HG02885 (cell line): ENCODE measurements around the gene ZNF473.

Source experiments
- ATAC-seq: cut with Tn5 transposase; IDR thresholded peaks from one replicate; pipeline ENCODE4 v1.9.1; 2021; ENCODE audit warnings: mild to moderate bottlenecking; ENCODE audit not compliant: unreplicated experiment, poor library complexity

The ZNF473 gene

DNA sequence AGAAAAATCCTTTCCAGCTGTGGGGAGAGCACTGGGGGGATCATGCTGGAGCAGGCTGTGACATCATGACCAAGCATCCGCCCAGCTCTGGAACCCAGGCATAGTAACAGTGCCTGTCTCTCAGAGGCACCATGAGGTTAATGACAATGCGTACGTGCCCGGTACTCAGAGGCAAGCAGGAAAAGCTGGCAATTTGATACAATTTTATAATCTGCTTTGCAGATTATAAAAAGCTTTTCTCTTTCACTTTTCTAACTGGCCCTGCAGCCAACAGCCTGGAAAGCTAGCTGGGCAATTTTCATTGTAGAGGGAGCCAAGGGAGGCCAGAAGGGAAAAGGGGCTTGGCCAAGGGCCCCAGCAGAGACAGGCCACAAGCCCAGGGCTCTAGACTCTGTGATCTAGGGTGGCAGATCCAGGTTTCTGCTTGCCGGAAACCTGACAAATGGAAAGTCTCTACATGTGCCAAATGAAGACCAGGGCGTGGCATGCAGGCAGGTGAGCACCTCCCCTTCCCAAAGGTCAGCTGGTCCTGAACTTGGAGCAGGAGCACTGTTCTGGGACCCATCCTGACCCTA is 23.3 kb upstream of the ZNF473 start:
- ATAC-seq = no peak

DNA sequence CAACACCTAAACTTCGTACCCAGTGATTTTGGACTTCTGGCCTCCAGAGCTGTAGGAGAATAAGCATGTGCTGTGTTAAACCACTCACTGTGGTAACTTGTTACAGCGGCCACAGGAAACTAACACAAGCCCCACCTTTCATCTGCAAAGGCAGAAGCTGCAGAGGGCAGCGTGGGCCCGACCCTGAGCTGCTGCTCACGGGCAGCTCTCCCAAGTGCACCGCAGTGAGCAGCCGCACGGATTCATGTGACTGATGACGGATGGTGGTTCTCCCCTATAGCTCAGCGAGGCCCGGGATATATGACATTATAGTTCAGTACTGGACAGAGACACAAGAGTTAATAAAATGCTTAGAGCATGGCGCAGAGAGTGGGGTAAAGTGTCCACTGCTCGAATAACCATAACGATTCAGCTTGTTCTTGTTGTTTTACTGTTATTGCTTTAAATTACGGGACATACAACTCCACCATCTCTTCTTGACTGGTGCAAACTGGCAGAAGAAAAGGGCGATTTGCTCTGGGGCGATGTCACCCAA is 22.5 kb upstream of the ZNF473 start:
- ATAC-seq = no peak

GRCh38 chr19:50003810-50004419 is 21.9 kb upstream of the ZNF473 start:
- no peak for ATAC-seq

DNA sequence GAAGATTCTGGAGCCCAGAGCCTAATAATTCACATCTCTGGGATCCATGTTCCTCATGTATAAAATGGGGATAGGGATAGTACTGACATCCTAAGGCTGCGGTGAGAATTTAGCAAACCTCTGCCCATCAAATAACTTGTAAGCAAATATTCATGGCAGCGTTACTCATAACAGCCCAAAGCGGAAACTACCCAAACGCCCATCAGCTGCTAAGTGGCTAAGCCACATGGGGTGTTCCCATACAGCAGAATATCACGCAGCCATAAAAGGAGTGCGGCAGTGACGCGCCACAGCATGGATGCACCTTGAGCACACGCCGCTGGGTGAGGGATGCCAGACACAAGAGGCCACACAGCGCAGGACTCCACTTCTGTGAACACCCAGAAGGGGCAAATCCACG is 20.4 kb upstream of the ZNF473 start:
- no peak for ATAC-seq

- ATAC-seq = no peak
These were observed 18.6 kb upstream of the ZNF473 start for GRCh38 chr19:50007170-50007569.

DNA sequence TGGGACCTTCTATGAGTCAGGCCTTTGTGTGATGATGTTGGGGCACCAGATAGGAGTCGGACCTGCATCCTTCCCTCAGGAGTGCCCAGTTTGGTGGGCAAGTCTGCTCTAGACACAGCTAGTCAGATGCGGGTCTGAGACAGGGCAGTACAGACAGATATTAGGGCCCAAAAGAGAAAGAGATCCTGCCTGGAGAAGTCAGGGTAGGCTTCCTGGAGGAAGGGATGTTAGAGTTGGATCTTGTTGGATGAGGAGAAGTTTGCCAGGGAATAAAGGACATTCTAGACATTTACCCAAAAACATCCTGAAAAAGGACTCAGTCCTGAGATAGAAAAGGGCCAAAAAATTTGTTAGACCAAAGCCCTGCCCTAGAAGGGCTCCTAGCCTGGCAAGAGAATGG is 17.9 kb upstream of the ZNF473 start:
- ATAC-seq = no peak

DNA sequence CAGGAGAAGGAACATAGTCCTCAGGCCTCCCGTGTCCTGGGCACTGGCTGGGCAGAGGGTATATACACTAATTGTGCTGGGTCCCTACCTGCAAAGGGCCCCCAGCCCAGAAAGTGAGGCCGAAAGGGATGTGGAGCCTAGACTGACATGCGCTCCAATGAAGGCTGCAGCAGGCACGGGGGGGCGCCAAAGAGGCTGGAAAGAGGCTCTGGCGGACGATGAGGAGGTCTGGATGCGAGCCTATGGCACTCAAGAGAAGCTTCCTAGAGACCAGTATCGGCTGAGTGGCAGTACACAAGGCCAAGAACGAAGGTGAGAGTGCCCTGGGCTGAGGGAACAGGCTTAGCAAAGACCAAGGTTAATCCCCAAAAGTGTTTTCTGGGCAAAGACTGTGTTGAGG is 17.3 kb upstream of the ZNF473 start:
- no peak for ATAC-seq

- no peak for ATAC-seq
These were observed 9.5 kb upstream of the ZNF473 start for GRCh38 chr19:50016225-50016807.

- no peak for ATAC-seq
These were observed 5.3 kb upstream of the ZNF473 start for GRCh38 chr19:50020481-50020880.

DNA sequence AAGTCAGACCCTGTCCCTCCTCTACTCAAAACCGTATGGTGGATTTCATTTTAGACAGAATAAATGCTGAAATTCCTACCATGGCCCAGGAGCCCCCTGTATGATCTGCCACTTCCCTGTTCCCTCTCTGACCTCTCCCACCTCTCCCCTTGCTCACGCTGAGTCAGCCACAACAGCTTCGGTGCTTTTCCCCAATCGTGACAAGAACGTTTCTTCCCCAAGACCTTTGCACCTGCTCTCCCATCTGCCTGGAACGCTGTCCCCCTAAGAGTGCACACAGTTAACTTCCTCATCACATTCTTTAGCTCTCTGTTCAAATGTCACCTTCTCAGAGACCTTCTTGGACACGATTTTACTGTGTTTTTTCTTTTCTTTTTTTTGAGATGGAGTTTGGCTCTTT is 3.0 kb upstream of the ZNF473 start:
- ATAC-seq = no peak

DNA sequence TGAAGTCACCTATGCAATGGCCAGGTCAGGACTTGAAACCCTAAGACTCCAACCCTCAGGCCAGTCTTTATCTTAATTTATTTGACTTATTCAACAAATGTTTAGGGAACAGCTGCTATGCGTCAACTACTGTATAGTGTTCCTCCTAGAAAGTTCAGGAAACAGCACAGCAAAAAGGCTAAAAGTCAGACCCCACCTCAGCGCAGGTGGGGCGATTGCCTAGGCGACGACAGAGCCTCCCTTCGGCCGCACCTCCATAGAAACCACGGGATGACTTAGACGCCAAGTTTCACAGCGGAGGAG is 1.1 kb upstream of the ZNF473 start:
- ATAC-seq = peak; percentile 2

DNA sequence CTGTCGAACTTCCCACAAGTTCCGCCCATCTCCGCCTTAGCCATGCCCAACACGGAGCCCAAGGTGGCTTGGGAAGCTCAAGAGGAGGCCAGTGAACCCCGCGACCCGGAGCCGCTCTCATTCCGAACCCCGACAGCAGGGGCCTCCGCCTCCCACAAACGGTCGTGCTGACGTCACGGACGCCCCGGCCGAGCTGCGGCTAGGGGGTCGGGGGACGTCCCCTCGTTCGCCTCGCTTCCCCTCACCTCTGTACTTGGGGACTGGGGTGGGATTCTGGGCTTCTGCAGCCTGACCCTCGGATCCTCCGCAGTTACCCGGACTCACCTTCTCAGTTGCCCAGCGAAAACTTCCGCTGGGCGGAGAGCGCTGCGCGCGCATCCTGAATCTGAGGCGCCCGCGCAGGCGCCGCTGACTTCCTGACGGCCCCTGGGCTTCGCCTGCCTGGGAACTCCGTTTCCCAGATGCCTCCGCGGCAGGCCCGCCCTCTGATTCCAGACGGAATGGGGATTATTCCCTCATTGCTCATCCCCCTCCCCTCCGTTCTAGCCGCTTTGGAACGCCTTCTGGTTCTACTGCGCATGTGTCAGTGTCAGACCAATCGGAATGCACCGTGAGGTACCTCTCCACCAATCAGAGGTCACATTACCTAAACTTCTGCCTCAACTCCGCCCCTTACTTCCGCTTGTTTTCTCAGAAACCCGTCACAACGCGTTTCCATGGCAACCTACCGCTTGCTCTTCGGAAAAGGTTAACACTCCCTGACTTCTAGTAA is 597 bp upstream of the ZNF473 start, which contains the start of gene VRK3:
VRK3 (minus strand) TSS at position 351 of the 772 bp plus-strand sequence. CDS start 9,210 bp downstream, outside the sequence.
- ATAC-seq = peak; percentile 84

DNA sequence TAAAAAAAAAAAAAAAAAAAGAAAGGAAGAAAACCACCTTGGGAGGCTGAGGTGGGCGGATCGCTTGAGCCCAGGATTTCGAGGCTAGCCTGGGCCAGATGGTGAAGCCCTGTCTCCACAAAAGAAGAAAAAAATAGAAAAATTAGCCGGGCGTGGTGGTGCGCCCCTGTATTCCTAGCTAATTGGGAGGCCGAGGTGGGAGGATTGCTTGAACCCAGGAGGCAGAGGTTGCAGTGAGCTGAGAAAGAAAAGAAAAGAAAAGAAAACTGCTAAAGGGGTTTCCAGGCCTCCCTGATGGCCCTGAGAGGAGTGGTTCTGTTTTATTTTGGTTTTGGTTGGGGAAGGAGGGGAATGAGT is 723 bp downstream of the ZNF473 start:
- ATAC-seq = no peak

- ATAC-seq = no peak
These were observed 4.4 kb downstream of the ZNF473 start for GRCh38 chr19:50030225-50030624.

DNA sequence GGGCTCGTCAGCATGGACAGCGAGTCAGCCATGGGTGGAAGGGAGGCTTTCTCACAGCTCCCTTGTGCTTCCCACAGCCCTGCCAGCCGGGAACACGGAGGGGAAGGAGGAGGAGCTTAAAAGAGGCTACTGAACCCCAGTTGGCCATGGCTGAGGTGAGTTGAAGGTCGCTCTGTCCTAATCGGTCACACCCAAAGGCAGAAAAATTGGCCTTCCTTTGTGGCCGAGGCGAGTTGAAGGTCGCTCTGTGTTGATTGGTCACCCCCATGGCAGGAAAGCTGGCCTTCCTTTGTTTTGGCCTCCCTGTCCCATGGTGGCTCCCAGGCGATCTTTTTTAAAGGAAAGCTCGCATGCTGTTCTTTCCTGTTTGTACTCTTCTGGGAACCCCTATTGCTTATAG is 5.1 kb downstream of the ZNF473 start:
- no peak for ATAC-seq

- no peak for ATAC-seq
These were observed 11.1 kb downstream of the ZNF473 start for GRCh38 chr19:50036908-50037307.

GRCh38 chr19:50039968-50040367 is 14.2 kb downstream of the ZNF473 start:
- ATAC-seq = no peak

- ATAC-seq = no peak
These were observed 15.2 kb downstream of the ZNF473 start for GRCh38 chr19:50040967-50041366.

- ATAC-seq = no peak
These were observed 16.7 kb downstream of the ZNF473 start for GRCh38 chr19:50042363-50043024.

DNA sequence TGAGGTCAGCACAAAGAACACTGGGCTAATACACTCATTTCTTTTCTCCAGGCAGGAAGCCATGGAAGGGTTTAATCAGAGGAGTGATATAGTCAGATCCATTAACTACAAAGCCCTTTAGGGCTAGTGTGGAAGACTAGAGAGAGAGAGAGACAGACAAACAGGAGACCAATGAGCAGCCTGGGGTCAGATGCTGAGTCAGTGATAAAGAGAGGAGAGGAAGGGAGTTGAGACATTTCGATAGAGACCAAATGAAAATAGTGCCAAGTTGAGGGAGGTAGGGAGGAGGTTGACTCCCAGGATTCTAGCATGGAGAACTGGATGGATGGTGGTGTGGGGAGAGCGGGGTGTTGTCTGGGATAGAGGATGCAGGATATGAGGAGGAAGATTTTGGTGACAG is 18.2 kb downstream of the ZNF473 start:
- ATAC-seq = no peak

DNA sequence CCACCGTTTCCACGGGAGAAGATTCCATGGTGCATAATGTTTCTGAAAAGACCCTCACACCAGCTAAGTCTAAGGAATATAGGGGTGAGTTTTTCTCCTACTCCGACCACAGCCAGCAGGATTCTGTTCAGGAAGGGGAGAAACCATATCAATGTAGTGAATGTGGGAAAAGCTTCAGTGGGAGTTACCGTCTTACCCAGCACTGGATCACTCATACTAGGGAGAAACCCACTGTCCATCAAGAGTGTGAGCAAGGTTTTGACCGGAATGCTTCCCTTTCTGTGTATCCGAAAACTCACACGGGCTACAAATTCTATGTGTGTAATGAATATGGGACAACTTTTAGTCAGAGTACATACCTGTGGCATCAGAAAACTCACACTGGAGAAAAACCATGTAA is 19.1 kb downstream of the ZNF473 start:
- ATAC-seq = no peak
